ENCODE results near the gene C12orf50.
"Not testable (repeated sequence)": the region's sequence is repeated elsewhere in the genome, so short reads cannot be mapped to it uniquely, and the experiment has no call there.

C12orf50 gene, protein sequence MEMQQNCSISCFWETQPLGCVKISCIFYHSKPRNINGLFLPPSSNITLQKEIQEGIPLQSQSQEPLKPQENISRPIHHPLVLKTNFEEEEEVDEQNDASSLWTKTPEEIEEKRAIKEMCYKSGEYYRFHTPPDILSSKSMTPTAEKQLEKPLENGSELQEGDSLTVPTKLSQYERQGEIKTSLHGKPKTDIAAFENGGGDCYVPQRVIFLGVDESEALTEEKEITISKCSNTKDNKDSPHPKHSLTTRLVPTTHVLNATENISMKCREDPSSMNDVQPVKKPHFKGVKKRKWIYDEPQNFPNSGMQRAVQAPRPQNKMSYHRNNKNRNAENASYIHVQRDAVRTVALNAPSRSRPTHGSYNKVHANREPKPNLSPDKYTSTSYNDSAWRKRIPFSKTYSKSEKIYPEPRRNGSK

GRCh38 chr12:88029093-88029665 lies at the start of gene C12orf50:
Gene C12orf50 (minus strand): TSS chr12:88029401. CDS start chr12:88026962, 2,439 bp downstream.
- intact Hi-C loops (cut with DNase I): no loop called here
- no peak for DNase-seq

- no peak for DNase-seq
- intact Hi-C loops (cut with DNase I): no loop called here
Measured at GRCh38 chr12:88067301-88067700, 38.1 kb upstream of the C12orf50 start.

GRCh38 chr12:88063375-88063774 lies 34.2 kb upstream of the C12orf50 start:
- intact Hi-C loops (cut with DNase I): no loop called here
- no peak for DNase-seq

GRCh38 chr12:88062474-88062873 lies 33.3 kb upstream of the C12orf50 start:
- no peak for DNase-seq
- intact Hi-C loops (cut with DNase I): no loop called here

DNA sequence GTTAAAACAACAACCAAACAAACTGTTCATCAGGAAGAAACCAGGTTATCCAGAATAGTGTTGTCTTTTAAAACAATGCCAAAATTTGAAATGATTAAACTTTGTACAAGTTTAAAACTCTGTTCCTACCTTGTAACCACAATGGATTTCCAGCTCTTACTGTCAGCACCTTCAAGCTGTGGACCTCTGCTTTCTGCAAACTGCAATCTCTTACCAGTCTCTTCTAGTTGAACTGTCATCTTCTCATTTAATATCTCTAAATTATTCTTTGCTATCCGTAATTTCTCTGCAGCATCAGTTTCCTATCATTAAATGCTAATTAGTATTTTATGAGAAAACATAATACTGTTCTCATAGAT lies 29.5 kb upstream of the C12orf50 start:
- no peak for DNase-seq
- intact Hi-C loops (cut with DNase I): no loop called here

DNA sequence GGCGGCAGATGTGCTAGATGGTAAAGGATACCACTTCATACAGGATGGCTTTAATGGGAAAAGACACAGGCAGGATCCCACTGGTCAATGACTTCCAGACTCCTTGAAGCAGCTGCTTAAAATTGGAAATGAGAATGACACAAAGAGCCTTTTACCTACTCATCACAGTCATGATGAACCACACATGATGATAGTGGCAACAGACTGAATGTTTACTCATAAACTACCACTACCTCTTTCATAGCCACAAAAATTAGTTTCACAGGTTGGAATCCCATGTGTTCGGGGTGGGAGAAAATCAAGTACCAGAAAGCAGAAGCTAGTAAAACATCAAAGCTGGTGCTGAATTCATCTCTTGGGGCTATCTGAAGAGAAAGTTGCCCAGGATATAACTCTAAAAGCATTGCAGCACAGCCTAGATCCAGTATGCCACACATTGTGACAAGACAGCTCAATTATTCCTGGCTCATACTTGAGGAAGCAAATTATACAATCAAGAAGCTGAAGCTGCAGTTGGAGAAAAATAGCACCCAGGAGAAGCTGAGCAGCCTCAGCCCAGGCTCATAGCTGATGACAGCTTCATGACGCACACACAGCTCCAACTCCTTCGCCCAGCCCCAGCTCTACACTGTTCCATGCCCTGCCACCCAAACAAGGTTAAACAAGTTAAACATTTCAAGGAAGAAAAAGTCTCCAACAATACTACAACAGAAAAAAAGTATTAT lies 29.0 kb upstream of the C12orf50 start:
- intact Hi-C loops (cut with DNase I): no loop called here
- DNase-seq: peak; percentile 33 to 93 (median 68)

GRCh38 chr12:88056571-88056970 lies 27.4 kb upstream of the C12orf50 start:
- DNase-seq: no peak
- intact Hi-C loops (cut with DNase I): no loop called here

GRCh38 chr12:88052686-88053085 lies 23.5 kb upstream of the C12orf50 start:
- DNase-seq: peak in 40 of 42 donors; percentile 4 to 79 (median 52)
- intact Hi-C loops (cut with DNase I): no loop called here

- no peak for DNase-seq
- intact Hi-C loops (cut with DNase I): no loop called here
Measured at GRCh38 chr12:88044035-88044434, 14.8 kb upstream of the C12orf50 start.

- intact Hi-C loops (cut with DNase I): no loop called here
- no peak for DNase-seq
Measured at GRCh38 chr12:88037770-88038169, 8.6 kb upstream of the C12orf50 start.

DNA sequence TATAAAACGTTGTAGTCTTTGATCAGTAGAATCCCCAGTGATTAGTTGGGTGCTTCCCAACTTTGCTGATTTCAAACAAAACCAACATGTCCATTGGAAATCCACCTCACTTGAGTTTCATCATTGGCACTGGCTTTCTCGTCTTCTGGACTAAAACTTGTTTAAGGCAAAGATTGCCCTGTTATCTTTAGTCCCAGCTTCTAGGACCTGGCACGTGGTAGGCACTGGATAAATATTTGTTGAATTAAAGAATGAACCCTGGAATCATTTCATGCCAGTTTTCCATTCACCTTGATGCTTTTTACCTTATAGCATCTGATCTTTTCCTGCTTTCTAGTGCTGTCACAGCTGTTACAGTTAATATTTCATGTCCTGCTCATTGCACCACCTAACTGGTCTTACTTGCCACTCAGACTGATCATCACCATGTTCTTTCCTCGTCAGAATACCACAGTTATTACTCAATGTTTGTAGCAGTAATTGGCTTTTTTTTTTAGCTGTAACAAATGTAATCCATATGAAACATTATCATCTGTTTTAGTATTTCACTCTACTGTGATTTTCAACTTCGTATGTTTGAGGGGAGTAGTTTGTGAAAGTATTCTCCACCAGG lies 7.3 kb upstream of the C12orf50 start:
- intact Hi-C loops (cut with DNase I): no loop called here
- no peak for DNase-seq

DNA sequence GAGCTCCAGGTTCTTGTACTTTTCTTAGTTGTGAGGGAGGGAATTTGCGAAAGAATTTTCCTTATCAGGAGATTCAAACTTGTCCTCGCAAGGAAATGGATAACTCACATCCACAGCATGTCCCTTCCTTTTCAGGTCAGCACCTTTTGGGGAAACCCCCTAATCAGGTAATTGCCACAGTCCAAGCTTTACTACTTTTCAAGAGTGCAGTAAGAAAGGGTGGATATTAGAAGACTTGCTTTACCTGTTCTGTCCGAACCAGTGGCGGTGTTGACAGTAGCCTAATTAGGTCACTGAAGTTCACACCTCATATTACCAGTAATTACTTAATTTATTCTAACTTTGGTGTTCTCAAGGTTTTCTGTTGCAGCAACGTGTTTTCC lies 6.7 kb upstream of the C12orf50 start:
- intact Hi-C loops (cut with DNase I): no loop called here
- no peak for DNase-seq

- intact Hi-C loops (cut with DNase I): no loop called here
- DNase-seq: peak; percentile 87 to 98 (median 95)
Measured at GRCh38 chr12:88035271-88035906, 6.2 kb upstream of the C12orf50 start.

GRCh38 chr12:88031161-88031560 lies 2.0 kb upstream of the C12orf50 start:
- intact Hi-C loops (cut with DNase I): loop anchor here (5.0 kb wide), 1 partner anchor 111 kb away; the partner anchor contains the start of genes CEP290 and TMTC3
- DNase-seq: not testable (repeated sequence)

DNA sequence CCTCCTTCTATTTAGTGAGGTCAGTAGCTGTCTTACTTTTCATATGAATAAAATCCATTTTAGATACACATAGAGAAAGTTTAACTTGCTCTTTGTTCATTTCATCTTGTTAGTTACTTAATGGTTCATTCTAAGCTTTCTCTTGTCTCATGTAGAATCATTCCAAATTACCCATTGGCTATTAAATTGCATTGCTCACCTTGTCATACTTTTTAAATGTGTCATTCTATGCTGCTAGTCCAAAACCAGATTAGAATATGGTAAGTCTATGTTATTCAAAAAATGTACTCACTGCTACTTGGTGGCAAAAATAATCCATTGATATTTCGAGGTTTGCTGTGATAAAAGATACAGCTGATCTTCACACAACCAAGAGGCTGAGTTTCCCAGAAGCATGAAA lies 3.0 kb downstream of the C12orf50 start:
- intact Hi-C loops (cut with DNase I): no loop called here

GRCh38 chr12:88017964-88018363 lies 11.2 kb downstream of the C12orf50 start:
- no peak for DNase-seq
- intact Hi-C loops (cut with DNase I): no loop called here

More for the DNA sequence above, 3.0 kb downstream of the C12orf50 start:
- no peak for DNase-seq

GRCh38 chr12:88015825-88016224 lies 13.4 kb downstream of the C12orf50 start:
- DNase-seq: no peak
- intact Hi-C loops (cut with DNase I): no loop called here

DNA sequence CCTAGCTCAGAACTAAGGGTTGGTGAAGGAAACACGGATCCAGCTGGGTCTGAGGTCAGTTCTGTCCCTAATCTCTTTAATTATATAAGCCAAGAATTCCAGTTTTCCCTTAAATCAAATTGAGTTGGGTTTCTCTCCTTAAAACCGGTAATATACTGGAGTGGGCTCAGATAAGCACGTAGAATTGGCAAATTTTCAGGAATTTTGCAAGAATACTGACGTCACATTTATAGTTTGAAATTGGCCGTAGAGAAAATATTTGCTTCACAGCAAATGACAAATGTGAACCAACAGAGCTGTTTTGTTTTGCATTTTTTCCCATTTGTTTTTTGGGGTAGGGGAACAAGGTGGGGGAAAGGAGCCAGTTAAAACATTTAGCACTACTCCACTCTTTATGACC lies 17.4 kb downstream of the C12orf50 start:
- intact Hi-C loops (cut with DNase I): no loop called here
- no peak for DNase-seq

DNA sequence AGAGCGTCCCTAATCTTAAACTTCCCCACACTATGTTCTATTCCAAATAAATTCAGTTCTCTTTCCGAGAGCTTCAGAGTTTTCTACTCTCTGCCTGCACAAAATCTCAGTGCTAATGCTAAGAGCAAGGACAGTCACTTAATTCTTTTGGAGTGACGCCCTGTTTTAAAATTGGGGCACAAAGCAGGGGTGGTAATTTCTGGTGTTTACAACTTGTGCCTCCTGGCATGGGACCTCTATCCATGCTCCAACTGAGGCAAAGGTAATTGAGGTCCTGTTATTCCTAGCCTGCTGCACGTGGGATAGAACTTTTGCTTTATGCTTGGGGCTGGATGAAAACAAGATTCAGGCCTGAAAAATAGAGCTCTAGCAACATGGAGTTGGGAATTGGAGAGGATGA lies 22.9 kb downstream of the C12orf50 start:
- DNase-seq: peak in 2 of 42 donors; percentile 4 to 8
- intact Hi-C loops (cut with DNase I): no loop called here

Measured in head of caudate nucleus (tissue), 42 donors.